ENCODE data around the gene SAMD11.

DNA sequence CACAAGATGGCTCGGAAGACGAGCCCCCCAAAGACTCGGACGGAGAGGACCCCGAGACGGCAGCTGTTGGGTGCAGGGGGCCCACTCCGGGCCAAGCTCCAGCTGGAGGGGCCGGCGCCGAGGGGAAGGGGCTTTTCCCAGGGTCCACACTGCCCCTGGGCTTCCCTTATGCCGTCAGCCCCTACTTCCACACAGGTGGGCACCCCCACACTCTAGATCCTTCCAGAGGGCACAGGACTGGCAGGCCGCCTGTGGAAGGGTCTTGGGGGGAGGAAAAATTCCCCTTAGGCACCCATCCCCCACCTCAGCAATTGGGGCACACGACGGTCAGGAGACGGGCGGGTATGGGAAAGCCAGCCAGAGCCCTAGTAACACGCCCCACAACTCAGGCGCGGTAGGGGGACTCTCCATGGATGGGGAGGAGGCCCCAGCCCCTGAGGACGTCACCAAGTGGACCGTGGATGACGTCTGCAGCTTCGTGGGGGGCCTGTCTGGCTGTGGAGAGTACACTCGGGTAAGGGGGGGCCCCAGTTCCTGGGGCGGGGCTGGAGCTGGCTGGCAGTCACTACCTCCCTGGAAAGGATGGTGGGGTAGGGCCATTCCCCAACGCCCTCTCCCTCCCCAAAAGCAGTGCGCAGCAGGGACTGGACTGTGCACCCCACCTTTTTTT, 19.3 kb downstream of the SAMD11 start:
- TF ChIP-seq CTCF (IDR thresholded peaks at IDR 0.05) (no peak), EZH2 (IDR thresholded peaks at IDR 0.05; ENCODE audit: borderline replicate concordance, insufficient read depth, low read depth, low read length, poor library complexity, severe bottlenecking) (no peak)
